Measurements from ENCODE around the gene ZNF543. TPM values are rescaled to one million over a fixed set of nuclear protein-coding genes. Genes with fewer than 3 reads are reported as not detected.

Gene ZNF543
- total and polyA plus RNA-seq, 2 of the 4 experiments (the other 2 are of a cell fraction) = 1.8 to 9.0 TPM

GRCh38 chr19:57342582-57342981 lies 22.3 kb downstream of the ZNF543 start:
- no peak overlapping the region for H4K91ac ChIP-seq (ENCODE audit: insufficient read depth, low read depth, low read length)
- no peak overlapping the region for H3K56ac ChIP-seq (ENCODE audit: extremely low read depth, insufficient read depth, low read length)
- ChIA-PET CTCF (no interaction called here), POLR2A (ENCODE audit: unreplicated experiment) (no interaction called here)
- H4K20me1 ChIP-seq (ENCODE audit: insufficient read depth, low read length) = no peaks in the 10 kb centered on the region
- dilution Hi-C loops (cut with HindIII; ENCODE audit: low sequenced_read_pairs, unreplicated experiment) (no loop called here), intact Hi-C loops (cut with micrococcal nuclease) (no loop called here), in situ Hi-C loops (cut with MboI; ENCODE audit: low sequenced_read_pairs) (no loop called here)
- no CpG with 5 or more reads among the region's 6 CpGs for WGBS, 2 experiments (ENCODE audit: extremely low coverage in 2 of 2, insufficient read length in 1 of 2)
- H2BK120ac ChIP-seq (ENCODE audit: low read depth, low read length) = no peak overlapping the region
- no peaks in the 10 kb centered on the region for H3K27me3 ChIP-seq (ENCODE audit: control insufficient read depth, insufficient read depth, low read length)
- no peak overlapping the region for H2BK5ac ChIP-seq (ENCODE audit: low read depth, low read length, poor library complexity, severe bottlenecking)
- ATAC-seq (ENCODE audit: low read depth) (no peak), DNase-seq (no peak)
- H3K4ac ChIP-seq (ENCODE audit: low read depth, low read length) = no peak overlapping the region
- H3K9me3 ChIP-seq (ENCODE audit: control insufficient read depth, insufficient read depth, low read length) = no peaks in the 10 kb centered on the region
- H3K27ac ChIP-seq (ENCODE audit: insufficient read depth, low read length) = no peak overlapping the region
- H3K4me2 ChIP-seq (ENCODE audit: low read depth, low read length) = no peak overlapping the region
- H2BK20ac ChIP-seq (ENCODE audit: low read depth, low read length) = no peak overlapping the region
- no TSS peak for BruUV-seq (replicated peaks)
- peaks cover 0 to 4% of the 10 kb centered on the region in 2 experiments; a peak in 1 of 4 replicates for H3K79me1 ChIP-seq (ENCODE audit: low read depth in 1 of 2, low read length in 2 of 2)
- no peak overlapping the region for H2BK15ac ChIP-seq (ENCODE audit: low read depth, low read length)
- H4K8ac ChIP-seq (ENCODE audit: low read depth in 2 of 2, low read length in 2 of 2) = no peak overlapping the region
- no peak overlapping the region for H2AK5ac ChIP-seq (ENCODE audit: low read depth, low read length)
- no peak overlapping the region for H4K5ac ChIP-seq (ENCODE audit: low read depth, low read length)
- H2AFZ ChIP-seq (replicated peaks; ENCODE audit: low read length, poor library complexity) = no peak overlapping the region
- H2AK9ac ChIP-seq (replicated peaks; ENCODE audit: low read depth, low read length, poor library complexity) = no peak overlapping the region
- peaks cover 2% of the 10 kb centered on the region; the same call in 1 of the 2 replicates for H3K9me1 ChIP-seq (ENCODE audit: insufficient read depth, low read length)
- H3K4me1 ChIP-seq (ENCODE audit: control insufficient read depth, insufficient read depth, low read length) = no peaks in the 10 kb centered on the region
- H3K18ac ChIP-seq (ENCODE audit: low read depth, low read length) = no peak overlapping the region
- no peak overlapping the region for H3K9ac ChIP-seq (ENCODE audit: low read depth, low read length)
- no peak overlapping the region for H3K23ac ChIP-seq (ENCODE audit: low read depth, low read length)
- H3K4me3 ChIP-seq (ENCODE audit: insufficient read depth, low read depth, low read length) = no peak overlapping the region
- no peak overlapping the region for H3K14ac ChIP-seq (replicated peaks; ENCODE audit: low read depth, low read length)
- TF ChIP-seq CHD1 (IDR thresholded peaks at IDR 0.05; ENCODE audit: low read depth, low read length) (no peak), POLR2A (IDR thresholded peaks at IDR 0.05; ENCODE audit: low read depth, low read length) (no peak)
- no peaks in the 10 kb centered on the region for H3K36me3 ChIP-seq (ENCODE audit: control insufficient read depth, insufficient read depth, low read length)
